DND-41 (cell line): ENCODE results near the gene TCIRG1.

ENCODE experiments used
- ATAC-seq: fragments of 200-7000 bp; cut with Tn5 transposase; 3 replicates; pipeline ENCODE4 v1.9.1; 2021; ENCODE audit warnings: low read depth; ENCODE audit not compliant: insufficient read depth
- DNase-seq: peaks from one replicate; pipeline ENCODE4 v3.0.0-alpha.2; 2020
- H2AFZ ChIP-seq: 2 replicates; pipeline ENCODE4 v1.6.0; 2012; ENCODE audit warnings: low read depth, low read length
- H3K27ac ChIP-seq: 2 replicates; pipeline ENCODE4 v1.5.1; 2012; ENCODE audit warnings: low read length, inconsistent platforms
- H3K27me3 ChIP-seq: fragments of 200-600 bp; sonication (generic); 2 replicates; pipeline ENCODE4 v1.6.0; 2012; ENCODE audit warnings: low read length, mild to moderate bottlenecking, inconsistent platforms; ENCODE audit not compliant: insufficient read depth, poor library complexity
- H3K36me3 ChIP-seq: 2 replicates; pipeline ENCODE4 v1.5.1; 2012; ENCODE audit warnings: low read length, inconsistent platforms; ENCODE audit not compliant: insufficient read depth
- H3K4me1 ChIP-seq: 2 replicates; pipeline ENCODE4 v1.5.1; 2012; ENCODE audit warnings: mild to moderate bottlenecking, low read length; ENCODE audit not compliant: insufficient read depth
- H3K4me2 ChIP-seq: 2 replicates; pipeline ENCODE4 v1.6.0; 2012; ENCODE audit warnings: mild to moderate bottlenecking, moderate library complexity, low read length, inconsistent platforms; ENCODE audit not compliant: insufficient read depth
- H3K4me3 ChIP-seq, 2 experiments: fragments of 200-600 bp in 1 of 2; shearing (Covaris generic) in 1 of 2; 2 replicates each; pipeline ENCODE4 v1.5.1; 2012 to 2016; ENCODE audit warnings: inconsistent platforms in 2 of 2, low read length in 2 of 2, mild to moderate bottlenecking in 2 of 2, low read depth in 1 of 2, moderate library complexity in 1 of 2
- H3K79me2 ChIP-seq: 2 replicates; pipeline ENCODE4 v1.6.0; 2012; ENCODE audit warnings: low read length, inconsistent platforms; ENCODE audit not compliant: insufficient read depth
- H3K9ac ChIP-seq: 2 replicates; pipeline ENCODE4 v1.6.0; 2012; ENCODE audit warnings: low read depth, mild to moderate bottlenecking, inconsistent platforms, low read length, moderate library complexity
- H3K9me3 ChIP-seq: 2 replicates; pipeline ENCODE4 v1.5.1; 2012; ENCODE audit warnings: low read length, moderate library complexity, mild to moderate bottlenecking, inconsistent platforms; ENCODE audit not compliant: insufficient read depth, severe bottlenecking
- H4K20me1 ChIP-seq: 2 replicates; pipeline ENCODE4 v1.6.0; 2012; ENCODE audit warnings: low read length; ENCODE audit not compliant: insufficient read depth
- EZH2 ChIP-seq: IDR thresholded peaks from 3 replicates; pipeline ENCODE4 v1.6.1; 2012; ENCODE audit warnings: borderline replicate concordance, low read depth, mild to moderate bottlenecking, moderate library complexity, low read length, inconsistent platforms; ENCODE audit not compliant: severe bottlenecking
- TF ChIP-seq, protein P1 (sequence below): IDR thresholded peaks from 2 replicates; pipeline ENCODE4 v1.5.1; 2012; ENCODE audit warnings: borderline replicate concordance, low read length, moderate library complexity, mild to moderate bottlenecking; ENCODE audit not compliant: poor library complexity, severe bottlenecking; ENCODE audit errors: extremely low read depth

TCIRG1 gene

DNA sequence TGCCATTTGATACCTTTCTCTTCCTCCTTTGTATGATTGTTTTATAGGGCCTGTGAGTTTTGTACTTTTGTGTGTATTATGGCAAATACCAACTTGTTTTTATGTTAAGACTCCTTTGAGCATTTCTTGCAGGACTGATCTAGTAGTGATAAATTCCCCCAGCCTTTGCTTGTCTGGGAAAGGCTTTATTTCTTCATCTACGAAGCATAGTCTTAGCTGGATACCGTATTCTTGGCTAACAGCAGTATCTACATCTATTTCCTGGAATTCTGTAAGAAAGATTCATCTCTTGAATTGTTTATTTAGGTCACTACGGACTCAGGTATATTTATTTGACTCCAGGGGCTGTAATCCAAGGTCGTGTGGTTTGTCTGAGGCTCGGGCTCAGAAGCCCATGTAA is 14.3 kb upstream of the TCIRG1 start:
- no peak overlapping the region for H2AFZ ChIP-seq
- no peak overlapping the region for H3K4me2 ChIP-seq
- ATAC-seq (no peak), DNase-seq (no peak)
- no peaks in the 10 kb centered on the region for H3K9me3 ChIP-seq
- no peaks in the 10 kb centered on the region; the same call in 1 of the 2 replicates for H4K20me1 ChIP-seq
- TF ChIP-seq, protein P1, sequence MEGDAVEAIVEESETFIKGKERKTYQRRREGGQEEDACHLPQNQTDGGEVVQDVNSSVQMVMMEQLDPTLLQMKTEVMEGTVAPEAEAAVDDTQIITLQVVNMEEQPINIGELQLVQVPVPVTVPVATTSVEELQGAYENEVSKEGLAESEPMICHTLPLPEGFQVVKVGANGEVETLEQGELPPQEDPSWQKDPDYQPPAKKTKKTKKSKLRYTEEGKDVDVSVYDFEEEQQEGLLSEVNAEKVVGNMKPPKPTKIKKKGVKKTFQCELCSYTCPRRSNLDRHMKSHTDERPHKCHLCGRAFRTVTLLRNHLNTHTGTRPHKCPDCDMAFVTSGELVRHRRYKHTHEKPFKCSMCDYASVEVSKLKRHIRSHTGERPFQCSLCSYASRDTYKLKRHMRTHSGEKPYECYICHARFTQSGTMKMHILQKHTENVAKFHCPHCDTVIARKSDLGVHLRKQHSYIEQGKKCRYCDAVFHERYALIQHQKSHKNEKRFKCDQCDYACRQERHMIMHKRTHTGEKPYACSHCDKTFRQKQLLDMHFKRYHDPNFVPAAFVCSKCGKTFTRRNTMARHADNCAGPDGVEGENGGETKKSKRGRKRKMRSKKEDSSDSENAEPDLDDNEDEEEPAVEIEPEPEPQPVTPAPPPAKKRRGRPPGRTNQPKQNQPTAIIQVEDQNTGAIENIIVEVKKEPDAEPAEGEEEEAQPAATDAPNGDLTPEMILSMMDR: no peak
- no peak for TF ChIP-seq EZH2
- no peak overlapping the region for H3K9ac ChIP-seq
- H3K4me3 ChIP-seq: no peak overlapping the region
- H3K27ac ChIP-seq: no peak overlapping the region
- H3K79me2 ChIP-seq: peaks cover 2% of the 10 kb centered on the region; the same call in 1 of the 2 replicates
- H3K4me1 ChIP-seq: peaks cover 19% of the 10 kb centered on the region
- no peaks in the 10 kb centered on the region for H3K36me3 ChIP-seq
- no peaks in the 10 kb centered on the region for H3K27me3 ChIP-seq

DNA sequence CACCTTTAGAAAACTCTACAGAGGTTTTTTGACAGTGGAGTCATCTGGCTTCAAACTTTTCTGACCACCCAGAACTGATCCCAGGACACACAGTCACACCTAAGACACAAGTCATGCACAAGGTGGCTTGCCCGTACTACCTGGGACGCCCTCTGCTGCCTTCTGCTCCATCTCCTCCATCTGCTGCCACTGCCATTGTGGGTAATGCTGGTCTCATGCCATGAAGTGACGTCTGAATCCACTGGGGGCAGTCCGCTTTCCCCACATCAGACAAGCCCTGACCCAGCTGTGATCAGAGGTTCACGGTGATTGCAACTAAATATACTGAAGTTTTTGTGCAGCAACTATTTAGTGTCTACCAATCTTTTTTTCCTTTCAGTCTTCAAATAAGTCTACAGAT is 13.8 kb upstream of the TCIRG1 start:
- no peak for TF ChIP-seq EZH2
- TF ChIP-seq, protein P1: peak; percentile 34
- H2AFZ ChIP-seq: no peak overlapping the region
- H3K27ac ChIP-seq: no peak overlapping the region
- no peaks in the 10 kb centered on the region for H3K27me3 ChIP-seq
- no peak overlapping the region for H3K9ac ChIP-seq
- peaks cover 24% of the 10 kb centered on the region for H3K4me1 ChIP-seq
- no peaks in the 10 kb centered on the region; the same call in 1 of the 2 replicates for H4K20me1 ChIP-seq
- H3K9me3 ChIP-seq: no peaks in the 10 kb centered on the region
- no peaks in the 10 kb centered on the region for H3K36me3 ChIP-seq
- ATAC-seq (peak; percentile 43; the same call in 1 of the 3 replicates), DNase-seq (no peak)
- H3K79me2 ChIP-seq: peaks cover 7% of the 10 kb centered on the region
- no peak overlapping the region for H3K4me2 ChIP-seq
- no peak overlapping the region for H3K4me3 ChIP-seq

DNA sequence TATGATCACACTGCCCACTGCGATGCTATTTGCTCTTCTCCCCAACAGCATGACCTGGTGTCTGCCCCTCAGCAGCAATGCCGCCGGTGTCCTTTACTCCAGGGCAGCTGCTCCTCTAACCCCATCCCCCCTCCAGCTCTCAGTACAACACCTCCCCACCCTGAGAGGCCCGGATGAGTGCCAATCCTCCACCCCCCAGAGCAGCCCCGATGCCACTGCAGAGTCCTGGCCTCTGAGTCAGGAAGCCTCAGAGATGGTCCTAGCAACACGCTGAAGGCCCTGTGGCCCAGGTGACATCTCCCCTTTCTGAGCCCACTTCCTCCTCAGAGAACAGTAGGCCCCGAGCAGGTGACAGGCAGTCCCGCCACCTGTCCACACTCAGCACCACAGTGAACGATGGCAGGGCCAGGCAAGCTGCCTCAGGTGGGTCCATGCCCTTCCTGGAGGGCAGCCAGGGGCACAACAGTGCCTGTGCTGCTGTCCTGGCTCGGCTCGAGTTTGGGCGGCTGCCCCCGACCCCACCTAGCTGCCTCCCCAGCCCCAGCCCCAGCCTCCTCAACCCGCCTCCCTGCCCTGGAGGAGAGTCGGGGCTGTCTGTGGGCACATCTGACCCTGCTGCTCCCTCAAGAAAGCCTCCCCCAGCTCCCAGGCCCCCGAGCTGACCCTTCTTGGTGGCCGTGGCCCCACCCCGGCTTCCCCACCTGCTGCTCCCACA is 12.3 kb upstream of the TCIRG1 start:
- H3K27ac ChIP-seq: no peak overlapping the region
- no peak overlapping the region for H3K4me2 ChIP-seq
- no peaks in the 10 kb centered on the region for H3K27me3 ChIP-seq
- H3K9me3 ChIP-seq: no peaks in the 10 kb centered on the region
- peaks cover 30% of the 10 kb centered on the region for H3K4me1 ChIP-seq
- no peak overlapping the region for H3K9ac ChIP-seq
- no peaks in the 10 kb centered on the region for H3K36me3 ChIP-seq
- H4K20me1 ChIP-seq: 0 out of 2 replicates have a peak, but pooled peaks cover under 1% of the 10 kb centered on the region
- DNase-seq: no peak
- no peak overlapping the region for H2AFZ ChIP-seq
- TF ChIP-seq, protein P1: no peak
- TF ChIP-seq EZH2: no peak
- no peak for ATAC-seq
- H3K79me2 ChIP-seq: peaks cover 16% of the 10 kb centered on the region
- H3K4me3 ChIP-seq: no peak overlapping the region
